COLO829 (cell line): ENCODE results near the gene AGFG2.
"Not testable (repeated sequence)": the region's sequence is repeated elsewhere in the genome, so short reads cannot be mapped to it uniquely, and the experiment has no call there.

Source experiments
- DNase-seq: peaks from one replicate; pipeline ENCODE4 v3.0.0; 2012; ENCODE audit warnings: low spot score

The AGFG2 gene

GRCh38 chr7:100552532-100552931 lies 13.5 kb downstream of the AGFG2 start:
- no peak for DNase-seq

- no peak for DNase-seq
Measured at GRCh38 chr7:100553032-100553431, 14.0 kb downstream of the AGFG2 start.

- no peak for DNase-seq
Measured at GRCh38 chr7:100555701-100556100, 16.7 kb downstream of the AGFG2 start.

- no peak for DNase-seq
Measured at GRCh38 chr7:100556541-100556940, 17.5 kb downstream of the AGFG2 start.

GRCh38 chr7:100559127-100559526 lies 20.1 kb downstream of the AGFG2 start:
- DNase-seq: no peak

- DNase-seq: no peak
Measured at GRCh38 chr7:100561491-100562194, 22.6 kb downstream of the AGFG2 start.

- DNase-seq: no peak
Measured at GRCh38 chr7:100562195-100563099, 23.4 kb downstream of the AGFG2 start.

- DNase-seq: no peak
Measured at GRCh38 chr7:100563100-100563564, 24.1 kb downstream of the AGFG2 start.

- peak; percentile 87 for DNase-seq
Measured at GRCh38 chr7:100563809-100564400, 24.9 kb downstream of the AGFG2 start.

- not testable (repeated sequence) for DNase-seq
Measured at GRCh38 chr7:100564405-100564804, 25.4 kb downstream of the AGFG2 start.

GRCh38 chr7:100565133-100565571 lies 26.1 kb downstream of the AGFG2 start:
- no peak for DNase-seq

GRCh38 chr7:100566018-100566531 lies 27.1 kb downstream of the AGFG2 start:
- DNase-seq: no peak

GRCh38 chr7:100567031-100567730 lies 28.2 kb downstream of the AGFG2 start:
- no peak for DNase-seq

- no peak for DNase-seq
Measured at GRCh38 chr7:100567751-100568175, 28.8 kb downstream of the AGFG2 start.

GRCh38 chr7:100568176-100568895 lies 29.3 kb downstream of the AGFG2 start:
- no peak for DNase-seq

- DNase-seq: no peak
Measured at GRCh38 chr7:100568896-100569844, 30.2 kb downstream of the AGFG2 start.

- DNase-seq: no peak
Measured at GRCh38 chr7:100570954-100571828, 32.2 kb downstream of the AGFG2 start.

- no peak for DNase-seq
Measured at GRCh38 chr7:100571829-100572116, 32.8 kb downstream of the AGFG2 start.

GRCh38 chr7:100572281-100572948 lies 33.4 kb downstream of the AGFG2 start:
- DNase-seq: no peak
